Panc1 (cell line): ENCODE measurements around the gene ZNF718. TPM values are rescaled to one million over a fixed set of nuclear protein-coding genes. Genes with fewer than 3 reads are reported as not detected.
"Not testable (repeated sequence)": the region's sequence is repeated elsewhere in the genome, so short reads cannot be mapped to it uniquely, and the experiment has no call there.

Experiments
- ATAC-seq: fragments of 200-7000 bp; cut with Tn5 transposase; 2 replicates; pipeline ENCODE4 v1.9.1; 2020; ENCODE audit warnings: mild to moderate bottlenecking, moderate library complexity
- BruUV-seq: library from RNA; stranded (reverse); fragments of 400-500 nt; replicated peaks from 2 replicates; lab custom pipeline; 2021; lab: Mats Ljungman, UMichigan
- CTCF ChIA-PET: fragments of 300-600 bp; sonication (Branson Sonifier 250); formaldehyde crosslinking; loops from one replicate; lab custom pipeline; 2022; ENCODE audit warnings: antibody characterized with exemption; lab: Charles Lee
- POLR2A ChIA-PET: fragments of 300-600 bp; sonication (Branson Sonifier 250); formaldehyde crosslinking; loops from one replicate; lab custom pipeline; 2022; ENCODE audit warnings: antibody characterized with exemption; lab: Charles Lee
- DNase-seq: peaks from one replicate; pipeline ENCODE4 v3.0.0-alpha.2; 2010; ENCODE audit warnings: low read depth, low spot score
- H3K27ac ChIP-seq: 2 replicates; pipeline ENCODE4 v1.5.1; 2011; ENCODE audit warnings: mild to moderate bottlenecking, low read length, inconsistent platforms
- H3K27me3 ChIP-seq: fragments of 200-500 bp; sonication (Bioruptor generic); 2 replicates; pipeline ENCODE4 v1.6.0; 2014; ENCODE audit warnings: low read length, inconsistent platforms; ENCODE audit not compliant: control insufficient read depth, insufficient read depth
- H3K36me3 ChIP-seq: fragments of 200-500 bp; sonication (Bioruptor generic); 2 replicates; pipeline ENCODE4 v1.5.1; 2014; ENCODE audit warnings: inconsistent platforms, mild to moderate bottlenecking, low read length, moderate library complexity; ENCODE audit not compliant: control insufficient read depth, insufficient read depth
- H3K4me1 ChIP-seq: 2 replicates; pipeline ENCODE4 v1.5.1; 2011; ENCODE audit warnings: inconsistent platforms, mild to moderate bottlenecking, low read length, moderate library complexity; ENCODE audit not compliant: control insufficient read depth, insufficient read depth
- H3K4me3 ChIP-seq, 2 experiments: 2 replicates each; pipeline ENCODE4 v1.5.1; 2011 to 2012; ENCODE audit warnings: low read depth in 2 of 2, low read length in 2 of 2, mild to moderate bottlenecking in 2 of 2, inconsistent platforms in 1 of 2, moderate library complexity in 1 of 2
- H3K9me3 ChIP-seq: fragments of 200-500 bp; sonication (Bioruptor generic); 2 replicates; pipeline ENCODE4 v1.5.1; 2014; ENCODE audit warnings: low read depth, mild to moderate bottlenecking, inconsistent platforms, low read length, moderate library complexity; ENCODE audit not compliant: control insufficient read depth, insufficient read depth
- POLR2AphosphoS5 ChIP-seq: IDR thresholded peaks from 2 replicates; pipeline ENCODE4 v1.6.1; 2012; ENCODE audit warnings: mild to moderate bottlenecking, low read depth, low read length, moderate library complexity
- REST ChIP-seq, 2 experiments: IDR thresholded peaks; 2 replicates each; pipeline ENCODE4 v1.6.1; 2011 to 2012; ENCODE audit warnings: low read depth in 2 of 2, control low read depth in 1 of 2, low read length in 1 of 2, mild to moderate bottlenecking in 1 of 2, moderate library complexity in 1 of 2; ENCODE audit not compliant: insufficient read depth in 1 of 2
- SIN3A ChIP-seq: IDR thresholded peaks from 2 replicates; pipeline ENCODE4 v1.6.1; 2012; ENCODE audit warnings: low read depth, mild to moderate bottlenecking, low read length, moderate library complexity, borderline replicate concordance; ENCODE audit not compliant: insufficient read depth
- TCF7L2 ChIP-seq: IDR thresholded peaks from 2 replicates; pipeline ENCODE4 v1.6.1; 2011; ENCODE audit warnings: mild to moderate bottlenecking, low read depth, low read length, inconsistent platforms
- in situ Hi-C: cut with HindIII; loops from 2 replicates; pipeline ENCODE4 v1.10.0; 2016; ENCODE audit warnings: low sequenced_read_pairs, low pct_unique_long_range_greater_than_20kb
- intact Hi-C: fragments of 100-400 bp; cut with micrococcal nuclease; formaldehyde crosslinking; loops from one replicate; pipeline ENCODE4 v1.10.0; 2022; ENCODE audit not compliant: unreplicated experiment
- total RNA-seq: library from RNA; stranded (reverse); gene quantifications from one replicate; pipeline ENCODE4 v1.2.1, GENCODE V29; 2021; ENCODE audit not compliant: unreplicated experiment
- TF ChIP-seq, protein P1 (sequence below): fragments of 450-650 bp; IDR thresholded peaks from 2 replicates; pipeline ENCODE4 v1.5.1; 2017; ENCODE audit warnings: mild to moderate bottlenecking

Gene ZNF718
- total RNA-seq, 1 experiment from 2014 or later = 3.6 TPM

DNA sequence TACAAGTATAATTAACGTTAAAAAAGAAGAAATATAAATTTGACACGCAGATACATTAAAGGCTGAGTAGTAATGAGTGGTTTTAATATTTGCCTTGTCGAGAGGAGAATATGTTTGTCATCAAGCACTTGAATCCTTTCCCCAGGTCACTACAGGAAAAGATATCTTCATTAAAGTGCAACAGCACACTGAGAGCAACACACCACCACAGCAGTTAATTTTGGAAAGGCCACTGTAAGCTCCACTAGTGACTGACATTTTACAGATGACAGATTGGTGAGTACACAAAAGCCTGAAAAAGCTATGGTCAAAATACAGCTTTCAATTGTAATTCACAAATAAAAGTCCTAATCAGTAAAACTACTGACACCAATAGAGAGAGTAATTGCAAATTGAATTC lies 76.6 kb downstream of the ZNF718 start:
- DNase-seq (no peak), ATAC-seq (no peak)
- ChIA-PET CTCF (no interaction called here), POLR2A (no interaction called here)
- BruUV-seq = no TSS peak
- in situ Hi-C loops (no loop called here), intact Hi-C loops (no loop called here)
- Histone ChIP-seq H3K9me3 (no peaks in the 10 kb centered on the region), H3K4me1 (no peaks in the 10 kb centered on the region), H3K4me3 (no peak overlapping the region), H3K27ac (no peak overlapping the region), H3K36me3 (no peaks in the 10 kb centered on the region), H3K27me3 (no peaks in the 10 kb centered on the region)
- TF ChIP-seq REST (IDR thresholded peaks at IDR 0.05; ENCODE audit: insufficient read depth in 1 of 2, low read depth in 2 of 2, low read length in 1 of 2) (no peak), TCF7L2 (no peak), SIN3A (no peak), POLR2AphosphoS5 (no peak)
- TF ChIP-seq, protein P1, sequence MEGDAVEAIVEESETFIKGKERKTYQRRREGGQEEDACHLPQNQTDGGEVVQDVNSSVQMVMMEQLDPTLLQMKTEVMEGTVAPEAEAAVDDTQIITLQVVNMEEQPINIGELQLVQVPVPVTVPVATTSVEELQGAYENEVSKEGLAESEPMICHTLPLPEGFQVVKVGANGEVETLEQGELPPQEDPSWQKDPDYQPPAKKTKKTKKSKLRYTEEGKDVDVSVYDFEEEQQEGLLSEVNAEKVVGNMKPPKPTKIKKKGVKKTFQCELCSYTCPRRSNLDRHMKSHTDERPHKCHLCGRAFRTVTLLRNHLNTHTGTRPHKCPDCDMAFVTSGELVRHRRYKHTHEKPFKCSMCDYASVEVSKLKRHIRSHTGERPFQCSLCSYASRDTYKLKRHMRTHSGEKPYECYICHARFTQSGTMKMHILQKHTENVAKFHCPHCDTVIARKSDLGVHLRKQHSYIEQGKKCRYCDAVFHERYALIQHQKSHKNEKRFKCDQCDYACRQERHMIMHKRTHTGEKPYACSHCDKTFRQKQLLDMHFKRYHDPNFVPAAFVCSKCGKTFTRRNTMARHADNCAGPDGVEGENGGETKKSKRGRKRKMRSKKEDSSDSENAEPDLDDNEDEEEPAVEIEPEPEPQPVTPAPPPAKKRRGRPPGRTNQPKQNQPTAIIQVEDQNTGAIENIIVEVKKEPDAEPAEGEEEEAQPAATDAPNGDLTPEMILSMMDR = no peak

DNA sequence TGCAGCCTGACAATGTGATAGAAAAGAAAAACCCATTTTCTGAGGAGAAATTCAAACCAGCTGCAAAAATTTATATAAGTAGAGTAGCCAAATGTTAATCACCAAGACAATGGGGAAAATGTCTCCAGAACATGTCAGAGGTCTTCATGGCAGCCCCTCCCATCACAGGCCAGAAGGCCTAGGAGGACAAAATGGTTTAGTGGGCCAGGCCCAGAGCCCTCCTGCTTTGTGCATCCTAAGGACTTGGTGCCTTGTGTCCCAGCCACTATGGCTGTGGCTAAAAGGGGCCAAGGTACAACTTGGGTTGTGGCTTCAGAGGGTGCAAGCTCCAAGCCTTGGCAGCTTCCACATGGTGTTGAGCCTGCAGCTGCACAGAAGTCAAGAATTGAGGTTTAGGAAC lies 78.5 kb downstream of the ZNF718 start:
- H3K4me1 ChIP-seq, H3K27me3 ChIP-seq, POLR2A ChIA-PET, in situ Hi-C loops, ATAC-seq, H3K9me3 ChIP-seq, CTCF ChIA-PET, H3K27ac ChIP-seq, H3K36me3 ChIP-seq, intact Hi-C loops, H3K4me3 ChIP-seq, DNase-seq, BruUV-seq: not testable (repeated sequence)

- no peaks in the 10 kb centered on the region for H3K4me1 ChIP-seq
- H3K27me3 ChIP-seq = no peaks in the 10 kb centered on the region
- no peaks in the 10 kb centered on the region for H3K9me3 ChIP-seq
- ChIA-PET POLR2A (no interaction called here), CTCF (no interaction called here)
- no peak overlapping the region for H3K27ac ChIP-seq
- BruUV-seq = no TSS peak
- ATAC-seq (no peak), DNase-seq (no peak)
- in situ Hi-C loops (no loop called here), intact Hi-C loops (no loop called here)
- TF ChIP-seq REST (IDR thresholded peaks at IDR 0.05; ENCODE audit: insufficient read depth in 1 of 2, low read depth in 2 of 2, low read length in 1 of 2) (no peak), TCF7L2 (no peak), POLR2AphosphoS5 (no peak), SIN3A (no peak)
- TF ChIP-seq, protein P1 = no peak
- H3K36me3 ChIP-seq = no peaks in the 10 kb centered on the region
- no peak overlapping the region for H3K4me3 ChIP-seq
Observed at GRCh38 chr4:205097-205756, 80.9 kb downstream of the ZNF718 start.
